GM12878 (cell line): Measurements from ENCODE around the gene ABHD6. TPM values are rescaled to one million over a fixed set of nuclear protein-coding genes. Genes with fewer than 3 reads are reported as not detected.

Source experiments
- ATAC-seq: fragments of 200-7000 bp; cut with Tn5 transposase; 3 replicates; pipeline ENCODE4 v1.9.1; 2020; ENCODE audit warnings: mild to moderate bottlenecking, moderate library complexity
- BruUV-seq: library from RNA; stranded (reverse); fragments of 400-500 nt; replicated peaks from 2 replicates; lab custom pipeline; 2021; lab: Mats Ljungman, UMichigan
- CTCF ChIA-PET: fragments of 300-600 bp; sonication (Branson Sonifier 250); formaldehyde crosslinking; extraction: SDS; loops from one replicate; lab custom pipeline; 2021; ENCODE audit warnings: inconsistent platforms; lab: Yijun Ruan, JAX
- POLR2A ChIA-PET: fragments of 350-600 bp; formaldehyde crosslinking; extraction: SDS; loops from one replicate; lab custom pipeline; 2021; ENCODE audit warnings: inconsistent platforms; lab: Charles Lee
- RAD21 ChIA-PET: fragments of 300-600 bp; sonication (Branson Sonifier 250); formaldehyde crosslinking; loops from one replicate; lab custom pipeline; 2023; ENCODE audit warnings: antibody characterized with exemption; ENCODE audit not compliant: unreplicated experiment; lab: Charles Lee
- SMC1A ChIA-PET: fragments of 300-600 bp; sonication (Branson Sonifier 250); formaldehyde crosslinking; loops from one replicate; lab custom pipeline; 2023; ENCODE audit not compliant: unreplicated experiment, uncharacterized antibody; lab: Charles Lee
- DNase-seq: peaks from one replicate; pipeline ENCODE4 v3.0.0-alpha.2; 2011; ENCODE audit warnings: low read depth, low spot score
- FAIRE-seq: peaks from 3 replicates; lab custom pipeline; 2011; peaks lifted over from hg19 to GRCh38; lab: Jason Lieb, UNC
- H2AFZ ChIP-seq: 2 replicates; pipeline ENCODE4 v1.6.0; 2011; ENCODE audit warnings: low read depth, low read length, control low read depth; ENCODE audit not compliant: control insufficient read depth
- H3K27ac ChIP-seq: 2 replicates; pipeline ENCODE4 v1.5.1; 2011; ENCODE audit warnings: control low read depth; ENCODE audit not compliant: control insufficient read depth, insufficient read depth
- H3K27me3 ChIP-seq, 2 experiments: replicated peaks in 1 of 2; 2 replicates each; pipeline versions ENCODE4 v1.6.0 to v1.6.1; 2011; ENCODE audit warnings: low read length in 1 of 2; ENCODE audit not compliant: control insufficient read depth in 2 of 2, insufficient read depth in 2 of 2
- H3K36me3 ChIP-seq, 2 experiments: 2 replicates each; pipeline ENCODE4 v1.5.1; 2011; ENCODE audit warnings: low read length in 1 of 2; ENCODE audit not compliant: control insufficient read depth in 2 of 2, insufficient read depth in 2 of 2
- H3K4me1 ChIP-seq: 2 replicates; pipeline ENCODE4 v1.6.1; 2011; ENCODE audit warnings: mild to moderate bottlenecking, low read length, moderate library complexity, mixed read lengths; ENCODE audit not compliant: control insufficient read depth, insufficient read depth
- H3K4me2 ChIP-seq: 2 replicates; pipeline ENCODE4 v1.6.0; 2011; ENCODE audit warnings: control low read depth; ENCODE audit not compliant: control insufficient read depth, insufficient read depth
- H3K4me3 ChIP-seq: fragments of 200-600 bp; sonication (generic); 2 replicates; pipeline ENCODE4 v1.5.1; 2016
- H3K79me2 ChIP-seq: 2 replicates; pipeline ENCODE4 v1.6.0; 2011; ENCODE audit warnings: low read length; ENCODE audit not compliant: control insufficient read depth, insufficient read depth
- H3K9ac ChIP-seq: 2 replicates; pipeline ENCODE4 v1.8.0; 2011; ENCODE audit warnings: low read length, control low read depth, mixed read lengths; ENCODE audit not compliant: control insufficient read depth, insufficient read depth
- H3K9me3 ChIP-seq: replicated peaks from 3 replicates; pipeline ENCODE4 v1.5.1; 2011; ENCODE audit warnings: mild to moderate bottlenecking, low read length; ENCODE audit not compliant: control insufficient read depth, insufficient read depth
- H4K20me1 ChIP-seq: 2 replicates; pipeline ENCODE4 v1.6.0; 2011; ENCODE audit not compliant: control insufficient read depth, insufficient read depth
- BMI1 ChIP-seq: fragments of 450-650 bp; IDR thresholded peaks from 2 replicates; pipeline ENCODE4 v1.6.1; 2016; ENCODE audit warnings: mild to moderate bottlenecking, moderate library complexity, borderline replicate concordance
- EZH2 ChIP-seq: IDR thresholded peaks from 2 replicates; pipeline ENCODE4 v1.6.1; 2012; ENCODE audit warnings: low read depth, mild to moderate bottlenecking, control low read depth, inconsistent platforms, low read length, borderline replicate concordance; ENCODE audit not compliant: control insufficient read depth
- LARP7 ChIP-seq: fragments of 450-650 bp; IDR thresholded peaks from 2 replicates; pipeline ENCODE4 v1.6.1; 2017; ENCODE audit warnings: mild to moderate bottlenecking
- MEF2A ChIP-seq: IDR thresholded peaks from 2 replicates; pipeline ENCODE4 v1.6.1; 2011; ENCODE audit warnings: low read depth, mild to moderate bottlenecking, low read length, moderate library complexity; ENCODE audit not compliant: insufficient read depth
- RBBP5 ChIP-seq: fragments of 200-600 bp; sonication (generic); conservative IDR thresholded peaks from 2 replicates; pipeline ENCODE4 v1.6.1; 2016
- RELA ChIP-seq: fragments of 450-650 bp; IDR thresholded peaks from 2 replicates; pipeline ENCODE4 v1.8.0; 2014; ENCODE audit warnings: borderline replicate concordance; ENCODE audit not compliant: partially characterized antibody
- SREBF1 ChIP-seq: IDR thresholded peaks from 2 replicates; pipeline ENCODE4 v1.6.1; 2012; ENCODE audit warnings: mild to moderate bottlenecking, low read length
- ZNF274 ChIP-seq: IDR thresholded peaks from one replicate; pipeline ENCODE4 v1.8.0; 2011; ENCODE audit not compliant: insufficient read length, insufficient read depth
- WGBS: methylation state at CpG from one replicate; pipeline ENCODE4 v1.1.6; 2016; ENCODE audit warnings: low lambda C conversion rate; ENCODE audit not compliant: insufficient replicate concordance, insufficient coverage; ENCODE audit errors: missing lambda C conversion rate; 5-methylcytosine and 5-hydroxymethylcytosine counted together
- in situ Hi-C: fragments of 300-500 bp; cut with MboI; formaldehyde crosslinking; loops from 9 replicates; pipeline ENCODE4 v1.14.3; 2018; ENCODE audit warnings: mixed read lengths
- intact Hi-C: fragments of 100-400 bp; cut with micrococcal nuclease; formaldehyde crosslinking; loops from one replicate; pipeline ENCODE4 v1.14.2; 2022; ENCODE audit not compliant: unreplicated experiment
- polyA plus RNA-seq, 11 experiments: library from polyadenylated mRNA; depleted of rRNA in 4 of 11; unstranded in 6 of 11; stranded (reverse) in 5 of 11; fragments of >200 nt; fragmentation: Nextera tagmentation in 4 of 11; fragmentation: Illumina TruSeq in 1 of 11; extraction: Ambion mirVana in 4 of 11; extraction: Trizol in 1 of 11; gene quantifications; 1 replicate in 1 of 11; 2 replicates in 10 of 11; pipeline versions ENCODE4 v1.2.1 to v1.2.3, GENCODE V29; 2011 to 2016; ENCODE audit warnings: inconsistent platforms in 2 of 11, missing spikeins in 2 of 11, low read depth in 1 of 11
- total RNA-seq, 4 experiments: library from RNA; depleted of rRNA in 3 of 4; stranded (reverse); fragments of >200 nt in 3 of 4; fragmentation: Illumina TruSeq in 1 of 4; extraction: Trizol in 1 of 4; gene quantifications; 2 replicates each; pipeline versions ENCODE4 v1.2.1 to v1.2.3, GENCODE V29; 2013 to 2021
- TF ChIP-seq, protein P1 (sequence below): fragments of 450-650 bp; IDR thresholded peaks from 2 replicates; pipeline ENCODE4 v1.6.1; 2018; ENCODE audit warnings: borderline replicate concordance, mild to moderate bottlenecking; ENCODE audit not compliant: partially characterized antibody
- TF ChIP-seq, protein P2 (sequence below): fragments of 450-650 bp; IDR thresholded peaks from 2 replicates; pipeline ENCODE4 v1.6.1; 2016; ENCODE audit warnings: mild to moderate bottlenecking
- TF ChIP-seq, protein P3 (sequence below): fragments of 150-350 bp; IDR thresholded peaks from 2 replicates; pipeline ENCODE4 v1.6.1; 2016; ENCODE audit warnings: low read depth, low read length
- TF ChIP-seq, protein P4 (sequence below): fragments of 450-650 bp; IDR thresholded peaks from 2 replicates; pipeline ENCODE4 v1.6.1; 2017; ENCODE audit warnings: antibody characterized with exemption, mild to moderate bottlenecking, moderate library complexity

The ABHD6 gene
- total and polyA plus RNA-seq, 10 of the 15 experiments (the other 5 are each of a cell fraction or from before 2014, with no cell fraction given) = 1.4 to 33.2 (median 3.2) TPM

DNA sequence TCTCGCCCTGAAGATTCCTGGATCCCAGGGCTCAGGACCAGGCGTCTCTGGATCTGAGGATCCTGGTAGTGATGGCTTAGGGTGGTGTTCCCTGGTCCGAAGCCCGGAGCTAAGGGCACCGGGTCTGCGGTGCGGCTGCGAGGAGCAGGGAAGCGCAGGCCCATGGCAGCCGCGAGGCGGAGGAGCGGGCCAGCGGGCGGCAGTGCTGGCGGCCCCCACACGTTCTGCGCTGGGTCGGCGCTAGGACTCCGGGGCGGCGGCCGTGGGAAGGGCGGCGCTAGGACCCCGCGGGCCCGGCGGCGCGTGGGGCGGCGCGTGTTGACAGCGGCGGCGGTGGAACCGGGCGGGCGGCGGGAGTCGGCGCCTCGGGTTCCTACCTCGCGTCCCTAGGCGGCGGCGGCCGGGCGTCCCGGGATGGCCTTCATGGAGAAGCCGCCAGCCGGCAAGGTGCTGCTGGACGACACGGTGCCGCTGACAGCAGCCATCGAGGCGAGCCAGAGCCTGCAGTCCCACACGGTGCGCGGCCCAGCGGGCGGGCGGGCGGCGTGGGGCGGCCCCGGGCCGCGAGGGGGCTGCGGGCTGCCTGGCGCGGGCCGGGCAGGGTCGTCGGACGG is 95.1 kb downstream of the ABHD6 start, which contains the start of gene PXK:
PXK (plus strand) TSS at position 318 of the 614 bp plus-strand sequence; CDS start at position 415, 97 bp downstream.
- ATAC-seq (peak; percentile 92), FAIRE-seq (no peak), DNase-seq (no peak)
- ChIA-PET CTCF (interaction anchor here (0.6 to 8.9 kb wide), 13 partner anchors 11 to 197 kb away, joined by 3 to 204 read pairs (median 7); partner anchors contain the start of genes HTD2, KCTD6 and RPP14), RAD21 (interaction anchor here (0.9 to 7.5 kb wide), 9 partner anchors 16 to 161 kb away, joined by 3 to 149 read pairs (median 7); partner anchors contain the start of genes HTD2, KCTD6 and RPP14), POLR2A (interaction anchor here (0.5 to 12.4 kb wide), 4 partner anchors 8 to 50 kb away, joined by 3 to 221 read pairs (median 5); no protein-coding TSS in a partner anchor), SMC1A (interaction anchor here (1.4 to 13.1 kb wide), 6 partner anchors 9 to 120 kb away, joined by 3 to 324 read pairs (median 17); no protein-coding TSS in a partner anchor)
- Histone ChIP-seq H3K4me3 (peak within 1 kb of the TSS; percentile 93), H3K27ac (no peak within 1 kb of the TSS; the same call in 1 of the 2 replicates), H2AFZ (peak within 1 kb of the TSS; percentile 89), H3K9ac (peak within 1 kb of the TSS; percentile 62), H3K4me1 (peaks cover 7% of the 10 kb centered on the region; the same call in 1 of the 2 replicates), H3K36me3 (no peaks in the 10 kb centered on the region), H3K9me3 (no peaks in the 10 kb centered on the region), H3K79me2 (peaks cover 10% of the 10 kb centered on the region), H3K4me2 (peak within 1 kb of the TSS; percentile 82), H3K27me3 (no peaks in the 10 kb centered on the region), H4K20me1 (no peaks in the 10 kb centered on the region)
- in situ Hi-C loops (no loop called here), intact Hi-C loops (loop anchor here (1.0 to 2.0 kb wide), 2 partner anchors 82 to 160 kb away; partner anchors contain the start of gene KCTD6)
- no TSS peak for BruUV-seq
- 2% methylated on average over 39 of the region's 79 CpGs for WGBS
- TF ChIP-seq LARP7 (peak; percentile 100), BMI1 (no peak), MEF2A (peak; percentile 64), ZNF274 (no peak), EZH2 (no peak), RBBP5 (no peak), SREBF1 (no peak), RELA (peak; percentile 91)
- TF ChIP-seq, protein P1, sequence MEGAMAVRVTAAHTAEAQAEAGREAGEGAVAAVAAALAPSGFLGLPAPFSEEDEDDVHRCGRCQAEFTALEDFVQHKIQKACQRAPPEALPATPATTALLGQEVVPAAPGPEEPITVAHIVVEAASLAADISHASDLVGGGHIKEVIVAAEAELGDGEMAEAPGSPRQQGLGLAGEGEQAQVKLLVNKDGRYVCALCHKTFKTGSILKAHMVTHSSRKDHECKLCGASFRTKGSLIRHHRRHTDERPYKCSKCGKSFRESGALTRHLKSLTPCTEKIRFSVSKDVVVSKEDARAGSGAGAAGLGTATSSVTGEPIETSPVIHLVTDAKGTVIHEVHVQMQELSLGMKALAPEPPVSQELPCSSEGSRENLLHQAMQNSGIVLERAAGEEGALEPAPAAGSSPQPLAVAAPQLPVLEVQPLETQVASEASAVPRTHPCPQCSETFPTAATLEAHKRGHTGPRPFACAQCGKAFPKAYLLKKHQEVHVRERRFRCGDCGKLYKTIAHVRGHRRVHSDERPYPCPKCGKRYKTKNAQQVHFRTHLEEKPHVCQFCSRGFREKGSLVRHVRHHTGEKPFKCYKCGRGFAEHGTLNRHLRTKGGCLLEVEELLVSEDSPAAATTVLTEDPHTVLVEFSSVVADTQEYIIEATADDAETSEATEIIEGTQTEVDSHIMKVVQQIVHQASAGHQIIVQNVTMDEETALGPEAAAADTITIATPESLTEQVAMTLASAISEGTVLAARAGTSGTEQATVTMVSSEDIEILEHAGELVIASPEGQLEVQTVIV = peak; percentile 61
- TF ChIP-seq, protein P2, sequence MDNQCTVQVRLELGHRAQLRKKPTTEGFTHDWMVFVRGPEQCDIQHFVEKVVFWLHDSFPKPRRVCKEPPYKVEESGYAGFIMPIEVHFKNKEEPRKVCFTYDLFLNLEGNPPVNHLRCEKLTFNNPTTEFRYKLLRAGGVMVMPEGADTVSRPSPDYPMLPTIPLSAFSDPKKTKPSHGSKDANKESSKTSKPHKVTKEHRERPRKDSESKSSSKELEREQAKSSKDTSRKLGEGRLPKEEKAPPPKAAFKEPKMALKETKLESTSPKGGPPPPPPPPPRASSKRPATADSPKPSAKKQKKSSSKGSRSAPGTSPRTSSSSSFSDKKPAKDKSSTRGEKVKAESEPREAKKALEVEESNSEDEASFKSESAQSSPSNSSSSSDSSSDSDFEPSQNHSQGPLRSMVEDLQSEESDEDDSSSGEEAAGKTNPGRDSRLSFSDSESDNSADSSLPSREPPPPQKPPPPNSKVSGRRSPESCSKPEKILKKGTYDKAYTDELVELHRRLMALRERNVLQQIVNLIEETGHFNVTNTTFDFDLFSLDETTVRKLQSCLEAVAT = no peak
- TF ChIP-seq, protein P3, sequence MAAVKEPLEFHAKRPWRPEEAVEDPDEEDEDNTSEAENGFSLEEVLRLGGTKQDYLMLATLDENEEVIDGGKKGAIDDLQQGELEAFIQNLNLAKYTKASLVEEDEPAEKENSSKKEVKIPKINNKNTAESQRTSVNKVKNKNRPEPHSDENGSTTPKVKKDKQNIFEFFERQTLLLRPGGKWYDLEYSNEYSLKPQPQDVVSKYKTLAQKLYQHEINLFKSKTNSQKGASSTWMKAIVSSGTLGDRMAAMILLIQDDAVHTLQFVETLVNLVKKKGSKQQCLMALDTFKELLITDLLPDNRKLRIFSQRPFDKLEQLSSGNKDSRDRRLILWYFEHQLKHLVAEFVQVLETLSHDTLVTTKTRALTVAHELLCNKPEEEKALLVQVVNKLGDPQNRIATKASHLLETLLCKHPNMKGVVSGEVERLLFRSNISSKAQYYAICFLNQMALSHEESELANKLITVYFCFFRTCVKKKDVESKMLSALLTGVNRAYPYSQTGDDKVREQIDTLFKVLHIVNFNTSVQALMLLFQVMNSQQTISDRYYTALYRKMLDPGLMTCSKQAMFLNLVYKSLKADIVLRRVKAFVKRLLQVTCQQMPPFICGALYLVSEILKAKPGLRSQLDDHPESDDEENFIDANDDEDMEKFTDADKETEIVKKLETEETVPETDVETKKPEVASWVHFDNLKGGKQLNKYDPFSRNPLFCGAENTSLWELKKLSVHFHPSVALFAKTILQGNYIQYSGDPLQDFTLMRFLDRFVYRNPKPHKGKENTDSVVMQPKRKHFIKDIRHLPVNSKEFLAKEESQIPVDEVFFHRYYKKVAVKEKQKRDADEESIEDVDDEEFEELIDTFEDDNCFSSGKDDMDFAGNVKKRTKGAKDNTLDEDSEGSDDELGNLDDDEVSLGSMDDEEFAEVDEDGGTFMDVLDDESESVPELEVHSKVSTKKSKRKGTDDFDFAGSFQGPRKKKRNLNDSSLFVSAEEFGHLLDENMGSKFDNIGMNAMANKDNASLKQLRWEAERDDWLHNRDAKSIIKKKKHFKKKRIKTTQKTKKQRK = no peak
- TF ChIP-seq, protein P4, sequence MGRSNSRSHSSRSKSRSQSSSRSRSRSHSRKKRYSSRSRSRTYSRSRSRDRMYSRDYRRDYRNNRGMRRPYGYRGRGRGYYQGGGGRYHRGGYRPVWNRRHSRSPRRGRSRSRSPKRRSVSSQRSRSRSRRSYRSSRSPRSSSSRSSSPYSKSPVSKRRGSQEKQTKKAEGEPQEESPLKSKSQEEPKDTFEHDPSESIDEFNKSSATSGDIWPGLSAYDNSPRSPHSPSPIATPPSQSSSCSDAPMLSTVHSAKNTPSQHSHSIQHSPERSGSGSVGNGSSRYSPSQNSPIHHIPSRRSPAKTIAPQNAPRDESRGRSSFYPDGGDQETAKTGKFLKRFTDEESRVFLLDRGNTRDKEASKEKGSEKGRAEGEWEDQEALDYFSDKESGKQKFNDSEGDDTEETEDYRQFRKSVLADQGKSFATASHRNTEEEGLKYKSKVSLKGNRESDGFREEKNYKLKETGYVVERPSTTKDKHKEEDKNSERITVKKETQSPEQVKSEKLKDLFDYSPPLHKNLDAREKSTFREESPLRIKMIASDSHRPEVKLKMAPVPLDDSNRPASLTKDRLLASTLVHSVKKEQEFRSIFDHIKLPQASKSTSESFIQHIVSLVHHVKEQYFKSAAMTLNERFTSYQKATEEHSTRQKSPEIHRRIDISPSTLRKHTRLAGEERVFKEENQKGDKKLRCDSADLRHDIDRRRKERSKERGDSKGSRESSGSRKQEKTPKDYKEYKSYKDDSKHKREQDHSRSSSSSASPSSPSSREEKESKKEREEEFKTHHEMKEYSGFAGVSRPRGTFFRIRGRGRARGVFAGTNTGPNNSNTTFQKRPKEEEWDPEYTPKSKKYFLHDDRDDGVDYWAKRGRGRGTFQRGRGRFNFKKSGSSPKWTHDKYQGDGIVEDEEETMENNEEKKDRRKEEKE = peak; percentile 55; the same call in 1 of the 2 replicates
